Smooth muscle cell (in vitro differentiated cells): ENCODE measurements around the gene TULP4. TPM values are rescaled to one million over a fixed set of nuclear protein-coding genes. Genes with fewer than 3 reads are reported as not detected.

Source experiments
- DNase-seq: peaks from one replicate; lab custom pipeline; 2025; ENCODE audit not compliant: unreplicated experiment; lab: John Stamatoyannopoulos, UW
- H2AFZ ChIP-seq: fragments of 200-600 bp; sonication (generic); 2 replicates; pipeline ENCODE4 v1.6.0; 2016; ENCODE audit warnings: antibody characterized with exemption, low read depth, mild to moderate bottlenecking
- H3F3A ChIP-seq: fragments of 200-600 bp; sonication (generic); 2 replicates; pipeline ENCODE4 v1.6.0; 2017; ENCODE audit warnings: antibody characterized with exemption, low read depth
- H3K27ac ChIP-seq: fragments of 200-600 bp; sonication (generic); 2 replicates; pipeline ENCODE4 v1.5.1; 2016; ENCODE audit warnings: low read depth, mild to moderate bottlenecking
- H3K27me3 ChIP-seq: fragments of 200-600 bp; sonication (generic); 2 replicates; pipeline ENCODE4 v1.6.1; 2016; ENCODE audit warnings: low read depth, mild to moderate bottlenecking
- H3K36me3 ChIP-seq: fragments of 200-600 bp; sonication (generic); 2 replicates; pipeline ENCODE4 v1.5.1; 2016; ENCODE audit warnings: low read depth
- H3K4me1 ChIP-seq: fragments of 200-600 bp; sonication (generic); 2 replicates; pipeline ENCODE4 v1.5.1; 2016; ENCODE audit warnings: low read depth
- H3K4me2 ChIP-seq: fragments of 200-600 bp; sonication (generic); 2 replicates; pipeline ENCODE4 v1.6.0; 2016; ENCODE audit warnings: mild to moderate bottlenecking
- H3K4me3 ChIP-seq: fragments of 200-600 bp; sonication (generic); 2 replicates; pipeline ENCODE4 v1.5.1; 2016; ENCODE audit warnings: mild to moderate bottlenecking
- H3K79me2 ChIP-seq: fragments of 200-600 bp; sonication (generic); 2 replicates; pipeline ENCODE4 v1.6.0; 2016; ENCODE audit warnings: low read depth, mild to moderate bottlenecking
- H3K9ac ChIP-seq: fragments of 200-600 bp; sonication (generic); 2 replicates; pipeline ENCODE4 v1.6.0; 2016; ENCODE audit warnings: low read depth
- H3K9me3 ChIP-seq: fragments of 200-600 bp; sonication (generic); replicated peaks from 2 replicates; pipeline ENCODE4 v1.5.1; 2016; ENCODE audit warnings: low read depth
- H4K20me1 ChIP-seq: fragments of 200-600 bp; sonication (generic); 2 replicates; pipeline ENCODE4 v1.6.0; 2016; ENCODE audit warnings: low read depth
- CTCF ChIP-seq: fragments of 200-600 bp; sonication (generic); IDR thresholded peaks from 2 replicates; pipeline ENCODE4 v1.5.1; 2017; ENCODE audit warnings: borderline replicate concordance, mild to moderate bottlenecking, antibody characterized with exemption; ENCODE audit not compliant: insufficient read depth, poor library complexity, severe bottlenecking
- WGBS: methylation state at CpG from one replicate; pipeline ENCODE4 v1.1.7; 2016; ENCODE audit warnings: low lambda C conversion rate; 5-methylcytosine and 5-hydroxymethylcytosine counted together
- polyA plus RNA-seq: library from polyadenylated mRNA; unstranded; fragments of >200 nt; fragmentation: Nextera tagmentation; extraction: Ambion mirVana; gene quantifications from 2 replicates; pipeline ENCODE4 v1.2.1, GENCODE V29; 2016
- total RNA-seq: library from RNA; depleted of rRNA; stranded (reverse); fragments of >200 nt; gene quantifications from 2 replicates; pipeline ENCODE4 v1.2.3, GENCODE V29; 2014

Gene TULP4
- total and polyA plus RNA-seq, 2 experiments from 2014 or later, result 16.1 to 85.0 TPM

GRCh38 chr6:158358450-158359077 is 46.3 kb downstream of the TULP4 start:
- 89% methylated on average over 5 of the region's 5 CpGs for WGBS
- no peaks in the 10 kb centered on the region for H3F3A ChIP-seq
- no peak overlapping the region for H3K27ac ChIP-seq
- H3K36me3 ChIP-seq, result no peaks in the 10 kb centered on the region
- H3K27me3 ChIP-seq, result no peaks in the 10 kb centered on the region
- H3K79me2 ChIP-seq, result peaks cover 64% of the 10 kb centered on the region
- H3K4me2 ChIP-seq, result no peak overlapping the region
- no peak overlapping the region for H2AFZ ChIP-seq
- DNase-seq, result no peak
- TF ChIP-seq CTCF, result no peak
- H3K9me3 ChIP-seq, result no peaks in the 10 kb centered on the region
- no peak overlapping the region for H3K9ac ChIP-seq
- H3K4me3 ChIP-seq, result no peak overlapping the region
- H3K4me1 ChIP-seq, result peaks cover 7% of the 10 kb centered on the region
- peaks cover 84% of the 10 kb centered on the region for H4K20me1 ChIP-seq

GRCh38 chr6:158361068-158361467 is 48.8 kb downstream of the TULP4 start:
- H3K79me2 ChIP-seq, result peaks cover 51% of the 10 kb centered on the region
- no peak overlapping the region for H3K4me3 ChIP-seq
- DNase-seq, result no peak
- no peaks in the 10 kb centered on the region for H3F3A ChIP-seq
- H4K20me1 ChIP-seq, result peaks cover 61% of the 10 kb centered on the region
- H3K36me3 ChIP-seq, result no peaks in the 10 kb centered on the region
- H3K9ac ChIP-seq, result no peak overlapping the region
- no peaks in the 10 kb centered on the region for H3K9me3 ChIP-seq
- H3K4me2 ChIP-seq, result no peak overlapping the region
- no peak overlapping the region for H3K27ac ChIP-seq
- peaks cover 3% of the 10 kb centered on the region for H3K4me1 ChIP-seq
- no peaks in the 10 kb centered on the region for H3K27me3 ChIP-seq
- H2AFZ ChIP-seq, result no peak overlapping the region
- TF ChIP-seq CTCF, result no peak

GRCh38 chr6:158361961-158362669 is 49.9 kb downstream of the TULP4 start:
- Histone ChIP-seq H4K20me1 (peaks cover 54% of the 10 kb centered on the region), H3K27ac (no peak overlapping the region), H3K27me3 (no peaks in the 10 kb centered on the region), H3K9ac (no peak overlapping the region), H3K4me1 (no peaks in the 10 kb centered on the region), H3K4me3 (no peak overlapping the region), H3K36me3 (no peaks in the 10 kb centered on the region), H2AFZ (no peak overlapping the region), H3K79me2 (peaks cover 53% of the 10 kb centered on the region), H3K9me3 (no peaks in the 10 kb centered on the region), H3F3A (no peaks in the 10 kb centered on the region), H3K4me2 (no peak overlapping the region)
- no peak for DNase-seq
- TF ChIP-seq CTCF, result no peak
- WGBS, result 95% methylated on average over 5 of the region's 5 CpGs

GRCh38 chr6:158366363-158366762 is 54.1 kb downstream of the TULP4 start:
- Histone ChIP-seq H3K4me1 (no peaks in the 10 kb centered on the region), H4K20me1 (peaks cover 36% of the 10 kb centered on the region), H3K4me3 (no peak overlapping the region), H3K4me2 (no peak overlapping the region), H3K9me3 (no peaks in the 10 kb centered on the region), H2AFZ (no peak overlapping the region), H3K36me3 (no peaks in the 10 kb centered on the region), H3K9ac (no peak overlapping the region), H3K27me3 (no peaks in the 10 kb centered on the region), H3F3A (no peaks in the 10 kb centered on the region), H3K79me2 (peaks cover 30% of the 10 kb centered on the region), H3K27ac (no peak overlapping the region)
- TF ChIP-seq CTCF, result no peak
- WGBS, result 94% methylated on average over 6 of the region's 6 CpGs
- no peak for DNase-seq
